B cell (primary cell): Measurements from ENCODE around the gene ALPK3.

Source experiments
- CTCF ChIP-seq: fragments of 200-600 bp; IDR thresholded peaks from one replicate; pipeline ENCODE4 v1.8.0; 2022; ENCODE audit warnings: antibody characterized with exemption, mild to moderate bottlenecking
- EZH2 ChIP-seq: IDR thresholded peaks from 2 replicates; pipeline ENCODE4 v1.6.1; 2012; ENCODE audit warnings: borderline replicate concordance, low read depth, mild to moderate bottlenecking, moderate library complexity, low read length; ENCODE audit not compliant: insufficient read depth, poor library complexity, severe bottlenecking

DNA sequence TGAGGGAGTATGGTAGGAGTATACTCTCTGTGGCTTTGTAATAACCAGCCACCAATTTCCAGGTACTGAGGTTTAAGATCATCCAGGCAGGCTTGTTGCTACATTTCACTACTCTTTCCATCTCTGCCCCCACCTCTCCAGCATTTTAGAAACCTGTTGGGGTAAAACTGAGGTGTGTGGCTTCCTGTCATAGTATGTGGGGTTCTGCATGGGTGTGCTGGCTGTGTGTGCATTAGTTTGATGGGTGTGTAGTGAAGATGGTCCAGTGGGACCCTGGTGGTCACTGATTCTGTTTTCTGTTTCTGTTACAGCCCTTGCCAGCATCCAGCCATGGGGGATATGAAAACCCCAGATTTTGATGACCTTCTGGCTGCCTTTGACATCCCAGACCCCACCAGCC is 34.8 kb upstream of the ALPK3 start:
- TF ChIP-seq CTCF = no peak
- TF ChIP-seq EZH2 = no peak
